KMS-11 (cell line): ENCODE measurements around the gene ENG.

Experiments
- H2AFZ ChIP-seq: fragments of 200-600 bp; sonication (generic); 2 replicates; pipeline ENCODE4 v1.6.1; 2016; ENCODE audit warnings: antibody characterized with exemption, mixed run types, low read depth
- H3K27ac ChIP-seq: fragments of 200-600 bp; sonication (generic); 2 replicates; pipeline ENCODE4 v1.6.1; 2016; ENCODE audit warnings: mild to moderate bottlenecking, mixed run types
- H3K27me3 ChIP-seq: fragments of 200-600 bp; sonication (generic); 2 replicates; pipeline ENCODE4 v1.6.1; 2017; ENCODE audit warnings: mild to moderate bottlenecking, low read depth, mixed run types, moderate library complexity; ENCODE audit not compliant: insufficient read depth
- H3K36me3 ChIP-seq: fragments of 200-600 bp; sonication (generic); 2 replicates; pipeline ENCODE4 v1.6.1; 2017; ENCODE audit warnings: mild to moderate bottlenecking, mixed run types; ENCODE audit not compliant: insufficient read depth
- H3K4me1 ChIP-seq: fragments of 200-600 bp; sonication (generic); 2 replicates; pipeline ENCODE4 v1.6.1; 2016; ENCODE audit warnings: mild to moderate bottlenecking, low read depth, mixed run types; ENCODE audit not compliant: poor library complexity, severe bottlenecking
- H3K4me2 ChIP-seq: fragments of 200-600 bp; sonication (generic); 2 replicates; pipeline ENCODE4 v1.7.0; 2016; ENCODE audit warnings: mild to moderate bottlenecking, mixed run types
- H3K4me3 ChIP-seq: fragments of 200-600 bp; sonication (generic); IDR thresholded peaks from 2 replicates; pipeline ENCODE4 v1.6.1; 2017; ENCODE audit warnings: low read depth, low read length, mixed read lengths; ENCODE audit not compliant: insufficient read depth
- H3K79me2 ChIP-seq: fragments of 200-600 bp; sonication (generic); 2 replicates; pipeline ENCODE4 v1.6.1; 2016; ENCODE audit warnings: low read depth, mixed run types; ENCODE audit not compliant: insufficient read depth
- H3K9ac ChIP-seq: fragments of 200-600 bp; sonication (generic); 2 replicates; pipeline ENCODE4 v1.6.1; 2016; ENCODE audit warnings: mild to moderate bottlenecking, mixed run types
- H4K20me1 ChIP-seq: fragments of 200-600 bp; sonication (generic); 2 replicates; pipeline ENCODE4 v1.6.1; 2016; ENCODE audit warnings: mild to moderate bottlenecking, mixed run types; ENCODE audit not compliant: insufficient read depth
- TF ChIP-seq, protein P1 (sequence below): fragments of 200-600 bp; sonication (generic); conservative IDR thresholded peaks from 2 replicates; pipeline ENCODE4 v1.6.1; 2017; ENCODE audit warnings: low read depth, mild to moderate bottlenecking, antibody characterized with exemption, low read length, moderate library complexity, mixed read lengths

The ENG gene

GRCh38 chr9:127769101-127769500, 85.4 kb downstream of the ENG start:
- no peak overlapping the region for H3K9ac ChIP-seq
- H3K27ac ChIP-seq: no peak overlapping the region

DNA sequence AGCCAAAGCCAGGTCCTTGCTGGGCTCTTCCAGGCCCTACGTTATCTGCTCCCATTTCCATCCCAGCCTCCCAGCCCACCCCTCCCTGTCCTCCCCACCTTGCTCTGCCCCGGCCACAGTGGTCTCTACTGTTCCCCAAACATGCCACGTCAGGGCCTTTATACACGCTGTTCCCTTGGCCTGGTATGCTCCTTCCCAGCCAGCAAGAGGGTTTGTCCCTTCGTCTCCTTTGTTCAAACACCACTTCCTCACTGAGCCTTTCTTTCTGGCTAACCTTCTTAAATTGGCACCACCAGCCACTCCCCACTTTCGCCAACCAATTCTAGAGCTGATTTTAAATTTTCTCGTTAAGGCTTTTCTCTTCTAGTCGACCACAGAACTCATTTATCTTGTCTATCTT, 85.8 kb downstream of the ENG start:
- Histone ChIP-seq H3K9ac (no peak overlapping the region), H4K20me1 (no peaks in the 10 kb centered on the region), H3K4me2 (no peak overlapping the region), H3K4me3 (no peak overlapping the region), H3K36me3 (no peaks in the 10 kb centered on the region), H2AFZ (no peak overlapping the region), H3K27me3 (no peaks in the 10 kb centered on the region), H3K4me1 (peaks cover 39% of the 10 kb centered on the region), H3K27ac (no peak overlapping the region), H3K79me2 (no peaks in the 10 kb centered on the region)
- TF ChIP-seq, protein P1, sequence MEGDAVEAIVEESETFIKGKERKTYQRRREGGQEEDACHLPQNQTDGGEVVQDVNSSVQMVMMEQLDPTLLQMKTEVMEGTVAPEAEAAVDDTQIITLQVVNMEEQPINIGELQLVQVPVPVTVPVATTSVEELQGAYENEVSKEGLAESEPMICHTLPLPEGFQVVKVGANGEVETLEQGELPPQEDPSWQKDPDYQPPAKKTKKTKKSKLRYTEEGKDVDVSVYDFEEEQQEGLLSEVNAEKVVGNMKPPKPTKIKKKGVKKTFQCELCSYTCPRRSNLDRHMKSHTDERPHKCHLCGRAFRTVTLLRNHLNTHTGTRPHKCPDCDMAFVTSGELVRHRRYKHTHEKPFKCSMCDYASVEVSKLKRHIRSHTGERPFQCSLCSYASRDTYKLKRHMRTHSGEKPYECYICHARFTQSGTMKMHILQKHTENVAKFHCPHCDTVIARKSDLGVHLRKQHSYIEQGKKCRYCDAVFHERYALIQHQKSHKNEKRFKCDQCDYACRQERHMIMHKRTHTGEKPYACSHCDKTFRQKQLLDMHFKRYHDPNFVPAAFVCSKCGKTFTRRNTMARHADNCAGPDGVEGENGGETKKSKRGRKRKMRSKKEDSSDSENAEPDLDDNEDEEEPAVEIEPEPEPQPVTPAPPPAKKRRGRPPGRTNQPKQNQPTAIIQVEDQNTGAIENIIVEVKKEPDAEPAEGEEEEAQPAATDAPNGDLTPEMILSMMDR: no peak

More at GRCh38 chr9:127769101-127769500, 85.4 kb downstream of the ENG start:
- H2AFZ ChIP-seq: no peak overlapping the region
- H3K79me2 ChIP-seq: no peaks in the 10 kb centered on the region
- peaks cover 42% of the 10 kb centered on the region for H3K4me1 ChIP-seq
- H3K4me2 ChIP-seq: no peak overlapping the region
- no peaks in the 10 kb centered on the region for H3K27me3 ChIP-seq
- no peak overlapping the region for H3K4me3 ChIP-seq
- TF ChIP-seq, protein P1: no peak
- H3K36me3 ChIP-seq: no peaks in the 10 kb centered on the region
- no peaks in the 10 kb centered on the region for H4K20me1 ChIP-seq

GRCh38 chr9:127767909-127768331, 86.5 kb downstream of the ENG start:
- Histone ChIP-seq H3K9ac (no peak overlapping the region), H3K4me3 (no peak overlapping the region), H3K79me2 (no peaks in the 10 kb centered on the region), H3K36me3 (no peaks in the 10 kb centered on the region), H2AFZ (no peak overlapping the region), H3K27me3 (no peaks in the 10 kb centered on the region), H3K27ac (no peak overlapping the region), H3K4me1 (peaks cover 32% of the 10 kb centered on the region), H4K20me1 (no peaks in the 10 kb centered on the region), H3K4me2 (no peak overlapping the region)
- TF ChIP-seq, protein P1: no peak

DNA sequence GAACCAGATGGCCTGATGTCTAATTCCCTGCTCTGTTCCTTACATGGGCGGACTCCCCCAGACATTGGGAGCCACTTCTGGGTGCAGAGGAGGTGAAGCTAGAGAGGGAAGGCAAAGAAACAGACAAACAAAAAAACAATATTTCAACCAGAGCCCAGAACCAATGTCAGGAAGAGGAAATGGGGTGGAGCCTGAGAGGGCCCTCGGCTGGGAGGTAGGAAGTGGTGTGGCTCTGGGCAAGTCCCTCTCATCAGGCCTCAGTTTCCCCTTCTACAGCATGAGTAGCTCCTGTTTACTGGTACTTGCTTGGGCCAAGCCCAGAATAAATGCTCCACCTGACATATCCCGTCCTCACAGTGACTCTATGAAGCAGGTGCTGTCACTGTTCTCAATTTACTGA, 87.0 kb downstream of the ENG start:
- Histone ChIP-seq H3K27me3 (no peaks in the 10 kb centered on the region), H3K4me3 (no peak overlapping the region), H3K4me1 (peaks cover 27% of the 10 kb centered on the region), H2AFZ (no peak overlapping the region), H3K36me3 (no peaks in the 10 kb centered on the region), H3K27ac (no peak overlapping the region), H3K9ac (no peak overlapping the region), H3K4me2 (no peak overlapping the region), H3K79me2 (no peaks in the 10 kb centered on the region), H4K20me1 (no peaks in the 10 kb centered on the region)
- TF ChIP-seq, protein P1: no peak
